H1 (cell line): ENCODE results near the gene ZSCAN29. TPM values are rescaled to one million over a fixed set of nuclear protein-coding genes. Genes with fewer than 3 reads are reported as not detected.

ENCODE experiments used
- CHD1 ChIP-seq: IDR thresholded peaks from 2 replicates; pipeline ENCODE4 v1.6.1; 2012; ENCODE audit warnings: low read depth, low read length, improper control_type of control experiment
- CTBP2 ChIP-seq: IDR thresholded peaks from 2 replicates; pipeline ENCODE4 v1.7.0; 2011; ENCODE audit warnings: borderline replicate concordance, mild to moderate bottlenecking, moderate library complexity, mixed read lengths, low read length; ENCODE audit not compliant: insufficient read depth, insufficient read length
- CTCF ChIP-seq, 3 experiments: IDR thresholded peaks; 1 replicate in 2 of 3; 2 replicates in 1 of 3; pipeline versions ENCODE4 v1.5.1 to v1.6.1; 2011; ENCODE audit warnings: low read length in 3 of 3, mild to moderate bottlenecking in 3 of 3, inconsistent platforms in 2 of 3, low read depth in 1 of 3, moderate library complexity in 1 of 3; ENCODE audit not compliant: insufficient read depth in 1 of 3; ENCODE audit errors: control extremely low read depth in 1 of 3
- NANOG ChIP-seq: IDR thresholded peaks from 2 replicates; pipeline ENCODE4 v1.6.1; 2011; ENCODE audit warnings: low read length, low read depth, mild to moderate bottlenecking, inconsistent platforms; ENCODE audit not compliant: insufficient read depth, poor library complexity, severe bottlenecking
- RNF2 ChIP-seq: fragments of 200-900, 300-1000 bp; sonication (generic); IDR thresholded peaks from 2 replicates; pipeline ENCODE4 v1.7.1; 2016; ENCODE audit warnings: borderline replicate concordance, low read depth, mild to moderate bottlenecking, antibody characterized with exemption, low read length; ENCODE audit not compliant: poor library complexity, severe bottlenecking; ENCODE audit errors: missing control alignments
- SIRT6 ChIP-seq: IDR thresholded peaks from one replicate; pipeline ENCODE4 v1.7.1; 2012; ENCODE audit warnings: low read length, inconsistent platforms
- ZNF274 ChIP-seq: IDR thresholded peaks from 2 replicates; pipeline ENCODE4 v1.7.0; 2012; ENCODE audit warnings: low read length, borderline replicate concordance; ENCODE audit errors: extremely low read depth
- polyA plus RNA-seq, 7 experiments: library from polyadenylated mRNA; depleted of rRNA in 3 of 7; stranded (reverse) in 5 of 7; unstranded in 2 of 7; fragments of >200 nt in 5 of 7; fragments of 200-250 nt in 2 of 7; gene quantifications; 1 replicate in 5 of 7; 2 replicates in 1 of 7; 4 replicates in 1 of 7; pipeline versions ENCODE4 v1.2.1 to v1.2.3, GENCODE V29; 2011 to 2013; ENCODE audit warnings: missing spikeins in 2 of 7, mixed read lengths in 2 of 7
- total RNA-seq: library from RNA; stranded (reverse); fragmentation: NEBNext Ultra II Directional; extraction: Animal tissue kit (Norgen Biotek cat#: 25700); gene quantifications from 2 replicates; pipeline ENCODE4 v1.2.1, GENCODE V29; 2021
- TF ChIP-seq, protein P1 (sequence below): fragments of 300-600 bp; sonication (generic); IDR thresholded peaks from 2 replicates; pipeline ENCODE4 v1.7.1; 2012; ENCODE audit warnings: low read length, moderate library complexity, mild to moderate bottlenecking, inconsistent platforms; ENCODE audit not compliant: insufficient replicate concordance

ZSCAN29 gene
- total and polyA plus RNA-seq, 2 of the 8 experiments (the other 6 are each of a cell fraction or from before 2014, with no cell fraction given), result 6.4 to 41.3 TPM

DNA sequence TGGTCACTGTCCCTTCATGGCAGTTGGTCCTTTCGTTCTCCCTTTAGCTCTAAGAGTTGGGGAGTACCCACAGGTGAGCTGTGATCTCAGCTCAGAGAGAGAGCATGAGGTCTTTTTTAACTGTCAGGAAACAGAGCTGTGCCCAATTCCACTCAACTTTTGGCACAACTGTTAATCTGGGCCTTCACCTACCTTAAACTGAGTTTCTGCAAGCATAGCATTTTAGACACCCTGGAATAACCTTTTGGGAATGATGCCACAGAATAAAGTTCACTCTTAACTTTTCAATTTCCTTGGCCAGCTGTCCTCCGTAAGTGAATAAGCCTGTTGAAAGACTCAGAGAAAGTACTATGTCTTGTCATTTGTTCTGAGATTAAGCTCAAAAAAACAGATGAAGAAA lies 36.0 kb upstream of the ZSCAN29 start (continued):
- TF ChIP-seq, protein P1, sequence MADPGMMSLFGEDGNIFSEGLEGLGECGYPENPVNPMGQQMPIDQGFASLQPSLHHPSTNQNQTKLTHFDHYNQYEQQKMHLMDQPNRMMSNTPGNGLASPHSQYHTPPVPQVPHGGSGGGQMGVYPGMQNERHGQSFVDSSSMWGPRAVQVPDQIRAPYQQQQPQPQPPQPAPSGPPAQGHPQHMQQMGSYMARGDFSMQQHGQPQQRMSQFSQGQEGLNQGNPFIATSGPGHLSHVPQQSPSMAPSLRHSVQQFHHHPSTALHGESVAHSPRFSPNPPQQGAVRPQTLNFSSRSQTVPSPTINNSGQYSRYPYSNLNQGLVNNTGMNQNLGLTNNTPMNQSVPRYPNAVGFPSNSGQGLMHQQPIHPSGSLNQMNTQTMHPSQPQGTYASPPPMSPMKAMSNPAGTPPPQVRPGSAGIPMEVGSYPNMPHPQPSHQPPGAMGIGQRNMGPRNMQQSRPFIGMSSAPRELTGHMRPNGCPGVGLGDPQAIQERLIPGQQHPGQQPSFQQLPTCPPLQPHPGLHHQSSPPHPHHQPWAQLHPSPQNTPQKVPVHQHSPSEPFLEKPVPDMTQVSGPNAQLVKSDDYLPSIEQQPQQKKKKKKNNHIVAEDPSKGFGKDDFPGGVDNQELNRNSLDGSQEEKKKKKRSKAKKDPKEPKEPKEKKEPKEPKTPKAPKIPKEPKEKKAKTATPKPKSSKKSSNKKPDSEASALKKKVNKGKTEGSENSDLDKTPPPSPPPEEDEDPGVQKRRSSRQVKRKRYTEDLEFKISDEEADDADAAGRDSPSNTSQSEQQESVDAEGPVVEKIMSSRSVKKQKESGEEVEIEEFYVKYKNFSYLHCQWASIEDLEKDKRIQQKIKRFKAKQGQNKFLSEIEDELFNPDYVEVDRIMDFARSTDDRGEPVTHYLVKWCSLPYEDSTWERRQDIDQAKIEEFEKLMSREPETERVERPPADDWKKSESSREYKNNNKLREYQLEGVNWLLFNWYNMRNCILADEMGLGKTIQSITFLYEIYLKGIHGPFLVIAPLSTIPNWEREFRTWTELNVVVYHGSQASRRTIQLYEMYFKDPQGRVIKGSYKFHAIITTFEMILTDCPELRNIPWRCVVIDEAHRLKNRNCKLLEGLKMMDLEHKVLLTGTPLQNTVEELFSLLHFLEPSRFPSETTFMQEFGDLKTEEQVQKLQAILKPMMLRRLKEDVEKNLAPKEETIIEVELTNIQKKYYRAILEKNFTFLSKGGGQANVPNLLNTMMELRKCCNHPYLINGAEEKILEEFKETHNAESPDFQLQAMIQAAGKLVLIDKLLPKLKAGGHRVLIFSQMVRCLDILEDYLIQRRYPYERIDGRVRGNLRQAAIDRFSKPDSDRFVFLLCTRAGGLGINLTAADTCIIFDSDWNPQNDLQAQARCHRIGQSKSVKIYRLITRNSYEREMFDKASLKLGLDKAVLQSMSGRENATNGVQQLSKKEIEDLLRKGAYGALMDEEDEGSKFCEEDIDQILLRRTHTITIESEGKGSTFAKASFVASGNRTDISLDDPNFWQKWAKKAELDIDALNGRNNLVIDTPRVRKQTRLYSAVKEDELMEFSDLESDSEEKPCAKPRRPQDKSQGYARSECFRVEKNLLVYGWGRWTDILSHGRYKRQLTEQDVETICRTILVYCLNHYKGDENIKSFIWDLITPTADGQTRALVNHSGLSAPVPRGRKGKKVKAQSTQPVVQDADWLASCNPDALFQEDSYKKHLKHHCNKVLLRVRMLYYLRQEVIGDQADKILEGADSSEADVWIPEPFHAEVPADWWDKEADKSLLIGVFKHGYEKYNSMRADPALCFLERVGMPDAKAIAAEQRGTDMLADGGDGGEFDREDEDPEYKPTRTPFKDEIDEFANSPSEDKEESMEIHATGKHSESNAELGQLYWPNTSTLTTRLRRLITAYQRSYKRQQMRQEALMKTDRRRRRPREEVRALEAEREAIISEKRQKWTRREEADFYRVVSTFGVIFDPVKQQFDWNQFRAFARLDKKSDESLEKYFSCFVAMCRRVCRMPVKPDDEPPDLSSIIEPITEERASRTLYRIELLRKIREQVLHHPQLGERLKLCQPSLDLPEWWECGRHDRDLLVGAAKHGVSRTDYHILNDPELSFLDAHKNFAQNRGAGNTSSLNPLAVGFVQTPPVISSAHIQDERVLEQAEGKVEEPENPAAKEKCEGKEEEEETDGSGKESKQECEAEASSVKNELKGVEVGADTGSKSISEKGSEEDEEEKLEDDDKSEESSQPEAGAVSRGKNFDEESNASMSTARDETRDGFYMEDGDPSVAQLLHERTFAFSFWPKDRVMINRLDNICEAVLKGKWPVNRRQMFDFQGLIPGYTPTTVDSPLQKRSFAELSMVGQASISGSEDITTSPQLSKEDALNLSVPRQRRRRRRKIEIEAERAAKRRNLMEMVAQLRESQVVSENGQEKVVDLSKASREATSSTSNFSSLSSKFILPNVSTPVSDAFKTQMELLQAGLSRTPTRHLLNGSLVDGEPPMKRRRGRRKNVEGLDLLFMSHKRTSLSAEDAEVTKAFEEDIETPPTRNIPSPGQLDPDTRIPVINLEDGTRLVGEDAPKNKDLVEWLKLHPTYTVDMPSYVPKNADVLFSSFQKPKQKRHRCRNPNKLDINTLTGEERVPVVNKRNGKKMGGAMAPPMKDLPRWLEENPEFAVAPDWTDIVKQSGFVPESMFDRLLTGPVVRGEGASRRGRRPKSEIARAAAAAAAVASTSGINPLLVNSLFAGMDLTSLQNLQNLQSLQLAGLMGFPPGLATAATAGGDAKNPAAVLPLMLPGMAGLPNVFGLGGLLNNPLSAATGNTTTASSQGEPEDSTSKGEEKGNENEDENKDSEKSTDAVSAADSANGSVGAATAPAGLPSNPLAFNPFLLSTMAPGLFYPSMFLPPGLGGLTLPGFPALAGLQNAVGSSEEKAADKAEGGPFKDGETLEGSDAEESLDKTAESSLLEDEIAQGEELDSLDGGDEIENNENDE, result no peak
- TF ChIP-seq RNF2 (no peak), CTCF (IDR thresholded peaks at IDR 0.05; ENCODE audit: control extremely low read depth in 1 of 3, insufficient read depth in 1 of 3, low read depth in 1 of 3, low read length in 3 of 3) (no peak), SIRT6 (no peak), NANOG (no peak), CHD1 (no peak), ZNF274 (no peak), CTBP2 (no peak)
